WTC11 (cell line): ENCODE data around the gene MACROD2.

Experiments
- NFYB ChIP-seq: sonication (generic); formaldehyde crosslinking; conservative IDR thresholded peaks from 2 replicates; pipeline ENCODE4 v1.8.0; 2022; ENCODE audit warnings: low read depth, missing genetic modification reagents
- NR2C2 ChIP-seq: sonication (generic); formaldehyde crosslinking; IDR thresholded peaks from 2 replicates; pipeline ENCODE4 v1.8.0; 2022; ENCODE audit warnings: mild to moderate bottlenecking, missing genetic modification reagents
- RELA ChIP-seq: sonication (generic); formaldehyde crosslinking; IDR thresholded peaks from 2 replicates; pipeline ENCODE4 v1.8.1; 2022; ENCODE audit warnings: missing genetic modification reagents, mild to moderate bottlenecking, borderline replicate concordance
- SP1 ChIP-seq: sonication (generic); formaldehyde crosslinking; conservative IDR thresholded peaks from 2 replicates; pipeline ENCODE4 v1.8.1; 2022; ENCODE audit warnings: missing genetic modification reagents
- TF ChIP-seq, protein P1 (sequence below): fragments of 200-600 bp; IDR thresholded peaks from 2 replicates; pipeline ENCODE4 v1.8.0; 2022; ENCODE audit warnings: antibody characterized with exemption
- TF ChIP-seq, protein P2 (sequence below): sonication (generic); formaldehyde crosslinking; IDR thresholded peaks from 2 replicates; pipeline ENCODE4 v1.8.0; 2022; ENCODE audit warnings: mild to moderate bottlenecking, missing genetic modification reagents
- TF ChIP-seq, protein P3 (sequence below): sonication (generic); formaldehyde crosslinking; IDR thresholded peaks from 2 replicates; pipeline ENCODE4 v1.8.0; 2022; ENCODE audit warnings: missing genetic modification reagents
- TF ChIP-seq, protein P4 (sequence below): sonication (generic); formaldehyde crosslinking; IDR thresholded peaks from 2 replicates; pipeline ENCODE4 v1.8.1; 2023; ENCODE audit warnings: mild to moderate bottlenecking, missing genetic modification reagents
- TF ChIP-seq, protein P5 (sequence below): sonication (generic); formaldehyde crosslinking; IDR thresholded peaks from 2 replicates; pipeline ENCODE4 v1.8.1; 2023; ENCODE audit warnings: mild to moderate bottlenecking, missing genetic modification reagents, moderate library complexity
- TF ChIP-seq, protein P6 (sequence below): sonication (generic); formaldehyde crosslinking; IDR thresholded peaks from 2 replicates; pipeline ENCODE4 v1.8.1; 2022; ENCODE audit warnings: mild to moderate bottlenecking, missing genetic modification reagents, moderate library complexity, borderline replicate concordance
- TF ChIP-seq, protein P7 (sequence below): sonication (generic); formaldehyde crosslinking; conservative IDR thresholded peaks from 2 replicates; pipeline ENCODE4 v1.8.1; 2023; ENCODE audit warnings: mild to moderate bottlenecking, low read depth, missing genetic modification reagents, moderate library complexity
- TF ChIP-seq, protein P8 (sequence below): fragments of 250-450 bp; sonication (Bioruptor Pico); IDR thresholded peaks from 2 replicates; pipeline ENCODE4 v1.9.0; 2021; ENCODE audit warnings: mild to moderate bottlenecking

DNA sequence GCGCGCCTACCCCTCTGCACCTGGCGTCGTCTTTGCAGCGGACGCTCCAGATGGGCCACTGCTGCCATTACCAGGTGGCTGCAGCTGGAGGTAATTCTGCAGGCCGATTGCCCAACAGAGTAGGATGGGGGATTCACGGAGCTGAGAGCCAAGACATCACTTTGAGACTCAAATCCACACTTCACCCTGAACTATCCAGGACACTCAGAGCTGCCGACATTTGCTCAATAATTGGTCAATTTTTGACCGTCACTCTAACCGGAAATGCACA, 1037.0 kb downstream of the MACROD2 start:
- TF ChIP-seq, protein P1, sequence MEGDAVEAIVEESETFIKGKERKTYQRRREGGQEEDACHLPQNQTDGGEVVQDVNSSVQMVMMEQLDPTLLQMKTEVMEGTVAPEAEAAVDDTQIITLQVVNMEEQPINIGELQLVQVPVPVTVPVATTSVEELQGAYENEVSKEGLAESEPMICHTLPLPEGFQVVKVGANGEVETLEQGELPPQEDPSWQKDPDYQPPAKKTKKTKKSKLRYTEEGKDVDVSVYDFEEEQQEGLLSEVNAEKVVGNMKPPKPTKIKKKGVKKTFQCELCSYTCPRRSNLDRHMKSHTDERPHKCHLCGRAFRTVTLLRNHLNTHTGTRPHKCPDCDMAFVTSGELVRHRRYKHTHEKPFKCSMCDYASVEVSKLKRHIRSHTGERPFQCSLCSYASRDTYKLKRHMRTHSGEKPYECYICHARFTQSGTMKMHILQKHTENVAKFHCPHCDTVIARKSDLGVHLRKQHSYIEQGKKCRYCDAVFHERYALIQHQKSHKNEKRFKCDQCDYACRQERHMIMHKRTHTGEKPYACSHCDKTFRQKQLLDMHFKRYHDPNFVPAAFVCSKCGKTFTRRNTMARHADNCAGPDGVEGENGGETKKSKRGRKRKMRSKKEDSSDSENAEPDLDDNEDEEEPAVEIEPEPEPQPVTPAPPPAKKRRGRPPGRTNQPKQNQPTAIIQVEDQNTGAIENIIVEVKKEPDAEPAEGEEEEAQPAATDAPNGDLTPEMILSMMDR, result no peak
- no peak for TF ChIP-seq RELA (CRISPR knock-in tag)
- TF ChIP-seq, protein P2, sequence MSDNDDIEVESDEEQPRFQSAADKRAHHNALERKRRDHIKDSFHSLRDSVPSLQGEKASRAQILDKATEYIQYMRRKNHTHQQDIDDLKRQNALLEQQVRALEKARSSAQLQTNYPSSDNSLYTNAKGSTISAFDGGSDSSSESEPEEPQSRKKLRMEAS (CRISPR knock-in tag), result no peak
- TF ChIP-seq NFYB (CRISPR knock-in tag), result no peak
- TF ChIP-seq, protein P3, sequence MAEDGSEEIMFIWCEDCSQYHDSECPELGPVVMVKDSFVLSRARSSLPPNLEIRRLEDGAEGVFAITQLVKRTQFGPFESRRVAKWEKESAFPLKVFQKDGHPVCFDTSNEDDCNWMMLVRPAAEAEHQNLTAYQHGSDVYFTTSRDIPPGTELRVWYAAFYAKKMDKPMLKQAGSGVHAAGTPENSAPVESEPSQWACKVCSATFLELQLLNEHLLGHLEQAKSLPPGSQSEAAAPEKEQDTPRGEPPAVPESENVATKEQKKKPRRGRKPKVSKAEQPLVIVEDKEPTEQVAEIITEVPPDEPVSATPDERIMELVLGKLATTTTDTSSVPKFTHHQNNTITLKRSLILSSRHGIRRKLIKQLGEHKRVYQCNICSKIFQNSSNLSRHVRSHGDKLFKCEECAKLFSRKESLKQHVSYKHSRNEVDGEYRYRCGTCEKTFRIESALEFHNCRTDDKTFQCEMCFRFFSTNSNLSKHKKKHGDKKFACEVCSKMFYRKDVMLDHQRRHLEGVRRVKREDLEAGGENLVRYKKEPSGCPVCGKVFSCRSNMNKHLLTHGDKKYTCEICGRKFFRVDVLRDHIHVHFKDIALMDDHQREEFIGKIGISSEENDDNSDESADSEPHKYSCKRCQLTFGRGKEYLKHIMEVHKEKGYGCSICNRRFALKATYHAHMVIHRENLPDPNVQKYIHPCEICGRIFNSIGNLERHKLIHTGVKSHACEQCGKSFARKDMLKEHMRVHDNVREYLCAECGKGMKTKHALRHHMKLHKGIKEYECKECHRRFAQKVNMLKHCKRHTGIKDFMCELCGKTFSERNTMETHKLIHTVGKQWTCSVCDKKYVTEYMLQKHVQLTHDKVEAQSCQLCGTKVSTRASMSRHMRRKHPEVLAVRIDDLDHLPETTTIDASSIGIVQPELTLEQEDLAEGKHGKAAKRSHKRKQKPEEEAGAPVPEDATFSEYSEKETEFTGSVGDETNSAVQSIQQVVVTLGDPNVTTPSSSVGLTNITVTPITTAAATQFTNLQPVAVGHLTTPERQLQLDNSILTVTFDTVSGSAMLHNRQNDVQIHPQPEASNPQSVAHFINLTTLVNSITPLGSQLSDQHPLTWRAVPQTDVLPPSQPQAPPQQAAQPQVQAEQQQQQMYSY, result no peak
- TF ChIP-seq NR2C2 (CRISPR knock-in tag), result no peak
- TF ChIP-seq, protein P4, sequence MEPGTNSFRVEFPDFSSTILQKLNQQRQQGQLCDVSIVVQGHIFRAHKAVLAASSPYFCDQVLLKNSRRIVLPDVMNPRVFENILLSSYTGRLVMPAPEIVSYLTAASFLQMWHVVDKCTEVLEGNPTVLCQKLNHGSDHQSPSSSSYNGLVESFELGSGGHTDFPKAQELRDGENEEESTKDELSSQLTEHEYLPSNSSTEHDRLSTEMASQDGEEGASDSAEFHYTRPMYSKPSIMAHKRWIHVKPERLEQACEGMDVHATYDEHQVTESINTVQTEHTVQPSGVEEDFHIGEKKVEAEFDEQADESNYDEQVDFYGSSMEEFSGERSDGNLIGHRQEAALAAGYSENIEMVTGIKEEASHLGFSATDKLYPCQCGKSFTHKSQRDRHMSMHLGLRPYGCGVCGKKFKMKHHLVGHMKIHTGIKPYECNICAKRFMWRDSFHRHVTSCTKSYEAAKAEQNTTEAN (CRISPR knock-in tag), result no peak
- TF ChIP-seq, protein P5, sequence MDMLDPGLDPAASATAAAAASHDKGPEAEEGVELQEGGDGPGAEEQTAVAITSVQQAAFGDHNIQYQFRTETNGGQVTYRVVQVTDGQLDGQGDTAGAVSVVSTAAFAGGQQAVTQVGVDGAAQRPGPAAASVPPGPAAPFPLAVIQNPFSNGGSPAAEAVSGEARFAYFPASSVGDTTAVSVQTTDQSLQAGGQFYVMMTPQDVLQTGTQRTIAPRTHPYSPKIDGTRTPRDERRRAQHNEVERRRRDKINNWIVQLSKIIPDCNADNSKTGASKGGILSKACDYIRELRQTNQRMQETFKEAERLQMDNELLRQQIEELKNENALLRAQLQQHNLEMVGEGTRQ (CRISPR knock-in tag), result no peak
- TF ChIP-seq, protein P6, sequence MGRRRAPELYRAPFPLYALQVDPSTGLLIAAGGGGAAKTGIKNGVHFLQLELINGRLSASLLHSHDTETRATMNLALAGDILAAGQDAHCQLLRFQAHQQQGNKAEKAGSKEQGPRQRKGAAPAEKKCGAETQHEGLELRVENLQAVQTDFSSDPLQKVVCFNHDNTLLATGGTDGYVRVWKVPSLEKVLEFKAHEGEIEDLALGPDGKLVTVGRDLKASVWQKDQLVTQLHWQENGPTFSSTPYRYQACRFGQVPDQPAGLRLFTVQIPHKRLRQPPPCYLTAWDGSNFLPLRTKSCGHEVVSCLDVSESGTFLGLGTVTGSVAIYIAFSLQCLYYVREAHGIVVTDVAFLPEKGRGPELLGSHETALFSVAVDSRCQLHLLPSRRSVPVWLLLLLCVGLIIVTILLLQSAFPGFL (CRISPR knock-in tag), result no peak
- TF ChIP-seq, protein P7, sequence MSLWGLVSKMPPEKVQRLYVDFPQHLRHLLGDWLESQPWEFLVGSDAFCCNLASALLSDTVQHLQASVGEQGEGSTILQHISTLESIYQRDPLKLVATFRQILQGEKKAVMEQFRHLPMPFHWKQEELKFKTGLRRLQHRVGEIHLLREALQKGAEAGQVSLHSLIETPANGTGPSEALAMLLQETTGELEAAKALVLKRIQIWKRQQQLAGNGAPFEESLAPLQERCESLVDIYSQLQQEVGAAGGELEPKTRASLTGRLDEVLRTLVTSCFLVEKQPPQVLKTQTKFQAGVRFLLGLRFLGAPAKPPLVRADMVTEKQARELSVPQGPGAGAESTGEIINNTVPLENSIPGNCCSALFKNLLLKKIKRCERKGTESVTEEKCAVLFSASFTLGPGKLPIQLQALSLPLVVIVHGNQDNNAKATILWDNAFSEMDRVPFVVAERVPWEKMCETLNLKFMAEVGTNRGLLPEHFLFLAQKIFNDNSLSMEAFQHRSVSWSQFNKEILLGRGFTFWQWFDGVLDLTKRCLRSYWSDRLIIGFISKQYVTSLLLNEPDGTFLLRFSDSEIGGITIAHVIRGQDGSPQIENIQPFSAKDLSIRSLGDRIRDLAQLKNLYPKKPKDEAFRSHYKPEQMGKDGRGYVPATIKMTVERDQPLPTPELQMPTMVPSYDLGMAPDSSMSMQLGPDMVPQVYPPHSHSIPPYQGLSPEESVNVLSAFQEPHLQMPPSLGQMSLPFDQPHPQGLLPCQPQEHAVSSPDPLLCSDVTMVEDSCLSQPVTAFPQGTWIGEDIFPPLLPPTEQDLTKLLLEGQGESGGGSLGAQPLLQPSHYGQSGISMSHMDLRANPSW (CRISPR knock-in tag), result no peak
- TF ChIP-seq SP1 (CRISPR knock-in tag), result no peak
- TF ChIP-seq, protein P8, sequence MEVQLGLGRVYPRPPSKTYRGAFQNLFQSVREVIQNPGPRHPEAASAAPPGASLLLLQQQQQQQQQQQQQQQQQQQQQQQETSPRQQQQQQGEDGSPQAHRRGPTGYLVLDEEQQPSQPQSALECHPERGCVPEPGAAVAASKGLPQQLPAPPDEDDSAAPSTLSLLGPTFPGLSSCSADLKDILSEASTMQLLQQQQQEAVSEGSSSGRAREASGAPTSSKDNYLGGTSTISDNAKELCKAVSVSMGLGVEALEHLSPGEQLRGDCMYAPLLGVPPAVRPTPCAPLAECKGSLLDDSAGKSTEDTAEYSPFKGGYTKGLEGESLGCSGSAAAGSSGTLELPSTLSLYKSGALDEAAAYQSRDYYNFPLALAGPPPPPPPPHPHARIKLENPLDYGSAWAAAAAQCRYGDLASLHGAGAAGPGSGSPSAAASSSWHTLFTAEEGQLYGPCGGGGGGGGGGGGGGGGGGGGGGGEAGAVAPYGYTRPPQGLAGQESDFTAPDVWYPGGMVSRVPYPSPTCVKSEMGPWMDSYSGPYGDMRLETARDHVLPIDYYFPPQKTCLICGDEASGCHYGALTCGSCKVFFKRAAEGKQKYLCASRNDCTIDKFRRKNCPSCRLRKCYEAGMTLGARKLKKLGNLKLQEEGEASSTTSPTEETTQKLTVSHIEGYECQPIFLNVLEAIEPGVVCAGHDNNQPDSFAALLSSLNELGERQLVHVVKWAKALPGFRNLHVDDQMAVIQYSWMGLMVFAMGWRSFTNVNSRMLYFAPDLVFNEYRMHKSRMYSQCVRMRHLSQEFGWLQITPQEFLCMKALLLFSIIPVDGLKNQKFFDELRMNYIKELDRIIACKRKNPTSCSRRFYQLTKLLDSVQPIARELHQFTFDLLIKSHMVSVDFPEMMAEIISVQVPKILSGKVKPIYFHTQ (CRISPR knock-in tag), result no peak
